AG04450 (cell line): ENCODE data around the gene POMT2. TPM values are rescaled to one million over a fixed set of nuclear protein-coding genes. Genes with fewer than 3 reads are reported as not detected.
"Not testable (repeated sequence)": the region's sequence is repeated elsewhere in the genome, so short reads cannot be mapped to it uniquely, and the experiment has no call there.

Source experiments
- CTCF ChIA-PET: fragments of 300-600, 350-600 bp; formaldehyde crosslinking; extraction: SDS; loops from one replicate; lab custom pipeline; 2022; ENCODE audit warnings: antibody characterized with exemption, inconsistent platforms; lab: Charles Lee
- POLR2A ChIA-PET: fragments of 350-600 bp; formaldehyde crosslinking; extraction: SDS; loops from one replicate; lab custom pipeline; 2021; ENCODE audit warnings: antibody characterized with exemption, inconsistent platforms; lab: Yijun Ruan, JAX
- DNase-seq: peaks from one replicate; pipeline ENCODE4 v3.0.0-alpha.2; 2011; ENCODE audit warnings: low read depth, low spot score
- H3K27ac ChIP-seq: one replicate; pipeline ENCODE4 v1.5.1; 2012; ENCODE audit warnings: low read depth, low read length, control low read depth
- H3K27me3 ChIP-seq: one replicate; pipeline ENCODE4 v1.6.0; 2012; ENCODE audit warnings: low read length; ENCODE audit not compliant: control insufficient read depth, insufficient read depth
- H3K4me3 ChIP-seq: 2 replicates; pipeline ENCODE4 v1.5.1; 2011; ENCODE audit warnings: mild to moderate bottlenecking, low read depth, low read length, control low read depth
- H3K9me3 ChIP-seq: 2 replicates; pipeline ENCODE4 v1.5.1; 2012; ENCODE audit warnings: low read length; ENCODE audit not compliant: control insufficient read depth, insufficient read depth
- polyA plus RNA-seq: library from polyadenylated mRNA; depleted of rRNA; stranded (reverse); fragments of >200 nt; gene quantifications from 2 replicates; pipeline ENCODE4 v1.2.3, GENCODE V29; 2011
- TF ChIP-seq, protein P1 (sequence below): IDR thresholded peaks from 2 replicates; pipeline ENCODE4 v1.5.1; 2011; ENCODE audit warnings: low read depth, low read length, control low read depth, inconsistent platforms

POMT2 gene
- polyA plus RNA-seq, 1 experiment: 17.2 TPM

DNA sequence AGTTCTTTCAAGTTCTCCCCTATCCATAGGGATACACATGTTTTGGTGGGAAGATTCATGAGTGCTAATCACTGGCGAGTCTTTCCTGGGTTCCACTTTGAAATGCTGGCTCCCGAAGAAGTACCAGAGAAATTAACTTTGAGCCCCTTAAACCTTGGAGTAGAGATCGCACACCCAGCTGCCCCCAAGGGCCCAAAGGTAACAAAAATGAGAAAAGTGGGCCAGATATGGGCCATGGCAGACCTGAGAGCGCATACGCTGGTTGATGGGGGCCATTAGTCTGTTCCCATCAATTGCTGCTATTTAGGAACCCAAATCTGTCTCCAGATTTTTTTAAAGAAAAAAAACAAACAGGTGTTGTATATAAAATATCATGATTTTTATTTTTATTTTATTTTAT, 2.3 kb upstream of the POMT2 start:
- CTCF ChIA-PET: no interaction called here
- DNase-seq: no peak
- Histone ChIP-seq H3K4me3 (no peak overlapping the region), H3K27me3 (no peaks in the 10 kb centered on the region), H3K27ac (no peak overlapping the region), H3K9me3 (no peaks in the 10 kb centered on the region; the same call in 1 of the 2 replicates)
- POLR2A ChIA-PET: no interaction called here
- TF ChIP-seq, protein P1, sequence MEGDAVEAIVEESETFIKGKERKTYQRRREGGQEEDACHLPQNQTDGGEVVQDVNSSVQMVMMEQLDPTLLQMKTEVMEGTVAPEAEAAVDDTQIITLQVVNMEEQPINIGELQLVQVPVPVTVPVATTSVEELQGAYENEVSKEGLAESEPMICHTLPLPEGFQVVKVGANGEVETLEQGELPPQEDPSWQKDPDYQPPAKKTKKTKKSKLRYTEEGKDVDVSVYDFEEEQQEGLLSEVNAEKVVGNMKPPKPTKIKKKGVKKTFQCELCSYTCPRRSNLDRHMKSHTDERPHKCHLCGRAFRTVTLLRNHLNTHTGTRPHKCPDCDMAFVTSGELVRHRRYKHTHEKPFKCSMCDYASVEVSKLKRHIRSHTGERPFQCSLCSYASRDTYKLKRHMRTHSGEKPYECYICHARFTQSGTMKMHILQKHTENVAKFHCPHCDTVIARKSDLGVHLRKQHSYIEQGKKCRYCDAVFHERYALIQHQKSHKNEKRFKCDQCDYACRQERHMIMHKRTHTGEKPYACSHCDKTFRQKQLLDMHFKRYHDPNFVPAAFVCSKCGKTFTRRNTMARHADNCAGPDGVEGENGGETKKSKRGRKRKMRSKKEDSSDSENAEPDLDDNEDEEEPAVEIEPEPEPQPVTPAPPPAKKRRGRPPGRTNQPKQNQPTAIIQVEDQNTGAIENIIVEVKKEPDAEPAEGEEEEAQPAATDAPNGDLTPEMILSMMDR: no peak

DNA sequence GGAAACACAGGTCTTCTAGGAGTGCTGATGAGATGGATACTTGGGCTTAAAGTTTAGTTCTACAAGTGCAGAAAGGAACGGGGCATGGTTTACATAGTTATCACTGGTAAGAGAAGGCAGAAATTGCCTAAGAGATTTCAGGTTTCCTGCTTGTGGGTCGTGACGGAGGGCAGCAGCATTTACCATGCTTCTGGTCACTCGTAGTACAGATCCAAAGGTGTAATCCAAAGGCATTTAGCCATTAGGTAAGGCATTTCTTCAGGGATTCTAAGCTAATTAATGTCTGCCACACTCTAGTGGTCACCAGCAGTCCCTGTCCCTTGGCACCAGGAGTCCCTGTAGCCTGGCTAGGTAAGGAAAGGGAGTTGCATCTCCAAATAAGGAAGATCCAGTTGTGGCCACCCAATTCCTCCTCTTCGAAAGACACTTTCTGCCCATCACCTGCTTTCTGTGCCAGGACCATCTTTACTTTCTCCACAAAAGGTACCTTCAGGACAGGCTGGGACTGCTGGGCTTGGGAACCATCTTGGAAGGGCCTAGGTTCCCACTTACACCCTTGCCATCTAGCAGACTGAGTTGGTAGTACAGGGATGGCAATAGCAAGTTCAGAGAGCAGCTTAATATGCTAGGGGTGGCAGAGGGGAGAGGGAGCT, 1.7 kb upstream of the POMT2 start:
- H3K9me3 ChIP-seq: no peaks in the 10 kb centered on the region; the same call in 1 of the 2 replicates
- H3K27me3 ChIP-seq: no peaks in the 10 kb centered on the region
- TF ChIP-seq, protein P1: no peak
- no peak for DNase-seq
- H3K27ac ChIP-seq: no peak overlapping the region
- ChIA-PET POLR2A (interaction anchor here (2.1 kb wide), 1 partner anchor 55 kb away, joined by 24 read pairs; the partner anchor contains the start of genes SAMD15 and TMED8), CTCF (interaction anchor here (1.2 kb wide), 1 partner anchor 23 kb away, joined by 3 read pairs; no protein-coding TSS in a partner anchor)
- peak overlapping the region; percentile 91 for H3K4me3 ChIP-seq

DNA sequence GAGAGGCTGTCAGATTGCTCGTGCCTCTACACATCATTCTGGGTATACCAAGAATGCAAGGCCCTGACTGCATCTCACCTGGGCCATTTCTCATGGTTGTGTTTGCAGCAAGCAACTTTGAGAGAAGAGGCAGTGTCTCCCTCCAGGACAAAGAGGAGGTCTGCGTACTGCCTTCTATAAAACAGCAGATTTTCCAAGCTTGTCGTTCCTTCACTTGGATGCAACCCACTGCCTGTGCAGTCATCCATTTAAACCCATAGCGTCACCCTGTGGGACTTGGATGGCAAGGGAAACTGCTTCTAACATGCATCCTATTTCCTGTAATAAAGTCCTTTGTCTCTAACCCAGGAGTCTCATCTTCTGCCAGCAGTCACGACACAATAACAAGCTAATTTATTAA, 1.3 kb downstream of the POMT2 start:
- no peak for DNase-seq
- H3K27ac ChIP-seq: no peak overlapping the region
- no peaks in the 10 kb centered on the region for H3K27me3 ChIP-seq
- H3K9me3 ChIP-seq: no peaks in the 10 kb centered on the region; the same call in 1 of the 2 replicates
- ChIA-PET CTCF (interaction anchor here (0.6 to 1.5 kb wide), 3 partner anchors 18 to 261 kb away, joined by 4 to 6 read pairs (median 4); no protein-coding TSS in a partner anchor), POLR2A (no interaction called here)
- no peak overlapping the region for H3K4me3 ChIP-seq
- TF ChIP-seq, protein P1: no peak

DNA sequence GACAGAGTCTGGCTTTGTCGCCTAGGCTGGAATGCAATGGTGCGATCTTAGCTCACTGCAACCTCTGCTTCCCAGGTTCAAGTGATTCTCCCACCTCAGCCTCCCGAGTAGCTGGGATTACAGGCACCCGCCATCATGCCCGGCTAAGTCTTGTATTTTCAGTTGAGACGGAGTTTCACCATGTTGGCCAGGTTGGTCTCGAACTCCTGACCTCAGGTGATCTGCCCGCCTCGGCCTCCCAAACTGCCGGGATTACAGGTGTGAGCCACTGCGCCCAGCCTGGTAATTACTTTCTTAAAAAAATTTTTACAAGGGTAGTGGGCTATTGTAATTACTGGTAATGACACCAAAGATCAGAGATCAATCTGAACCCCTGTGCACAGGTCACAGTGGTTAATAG, 1.9 kb downstream of the POMT2 start:
- H3K9me3 ChIP-seq, H3K27ac ChIP-seq, H3K27me3 ChIP-seq, H3K4me3 ChIP-seq, POLR2A ChIA-PET, DNase-seq: not testable (repeated sequence)
- CTCF ChIA-PET: interaction anchor here (0.7 to 1.5 kb wide), 3 partner anchors 17 to 20 kb away, joined by 4 to 10 read pairs (median 6); no protein-coding TSS in a partner anchor

DNA sequence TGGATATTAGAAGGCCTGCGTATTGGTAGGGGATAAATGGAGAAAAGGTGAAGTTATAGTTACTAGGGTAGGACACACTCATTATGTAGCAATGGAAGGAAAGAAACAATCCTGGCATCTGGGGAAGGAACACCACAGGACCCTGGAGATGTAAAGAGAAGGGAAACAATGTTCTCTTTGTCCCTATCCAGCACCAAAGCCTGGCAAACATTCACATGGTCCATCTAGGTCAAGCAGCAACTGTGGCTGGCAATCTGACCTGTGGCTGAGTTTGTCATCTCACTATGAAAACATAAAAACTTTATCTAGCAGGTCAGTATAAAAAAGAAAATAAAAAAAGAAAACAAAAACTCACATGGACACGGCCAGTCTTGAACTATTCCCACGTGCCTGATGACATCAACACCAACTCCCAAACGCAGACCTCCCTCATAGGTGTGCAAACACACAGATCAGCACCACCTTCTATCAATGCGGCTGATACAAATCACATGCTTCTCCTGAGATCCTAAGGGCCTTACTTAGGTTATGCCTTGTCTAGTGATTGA, 2.6 kb downstream of the POMT2 start:
- Histone ChIP-seq H3K4me3 (no peak overlapping the region), H3K27me3 (no peaks in the 10 kb centered on the region), H3K27ac (no peak overlapping the region), H3K9me3 (no peaks in the 10 kb centered on the region; the same call in 1 of the 2 replicates)
- TF ChIP-seq, protein P1: no peak
- ChIA-PET CTCF (no interaction called here), POLR2A (no interaction called here)
- DNase-seq: no peak
